Transverse colon (tissue), 4 donors: ENCODE measurements around the gene EGR1. TPM values are rescaled to one million over a fixed set of nuclear protein-coding genes. Genes with fewer than 3 reads are reported as not detected.
A peak's percentile ranks its signal among the peaks of the same experiment; 100 is the strongest.

ENCODE experiments used
- DNase-seq: peaks from one replicate; pipeline ENCODE4 v3.0.0-alpha.2; 2019
- H3K27ac ChIP-seq, 4 donors: fragments of 200-600 bp; sonication (generic); 2 replicates each; pipeline ENCODE4 v1.5.1; 2016 to 2018; ENCODE audit warnings: inconsistent platforms in 4 of 4
- H3K27me3 ChIP-seq: fragments of 200-600 bp; sonication (generic); 2 replicates; pipeline ENCODE4 v1.5.1; 2017; ENCODE audit warnings: inconsistent platforms
- H3K36me3 ChIP-seq, 4 donors: fragments of 200-600 bp; sonication (generic); 2 replicates each; pipeline ENCODE4 v1.5.1; 2017 to 2019; ENCODE audit warnings: inconsistent platforms in 4 of 4
- H3K4me1 ChIP-seq, 4 donors: fragments of 200-600 bp; sonication (generic); 2 replicates each; pipeline ENCODE4 v1.5.1; 2017 to 2020; ENCODE audit warnings: inconsistent platforms in 4 of 4
- H3K4me3 ChIP-seq, 4 donors: fragments of 200-600 bp; sonication (generic); 1 replicate in 1 of 4; 2 replicates in 3 of 4; pipeline versions ENCODE4 v1.5.1 to v1.6.1; 2017 to 2019; ENCODE audit warnings: inconsistent platforms in 4 of 4
- H3K9me3 ChIP-seq, 2 donors: fragments of 200-600 bp; sonication (generic); 2 replicates each; pipeline ENCODE4 v1.5.1; 2017 to 2019; ENCODE audit warnings: inconsistent platforms in 2 of 2
- EP300 ChIP-seq: sonication (generic); formaldehyde crosslinking; IDR thresholded peaks from one replicate; pipeline ENCODE4 v1.6.1; 2017; ENCODE audit warnings: antibody characterized with exemption, low read depth
- POLR2A ChIP-seq: fragments of 450-650 bp; IDR thresholded peaks from one replicate; pipeline ENCODE4 v1.6.1; 2016; ENCODE audit warnings: antibody characterized with exemption, mild to moderate bottlenecking, moderate library complexity
- POLR2AphosphoS5 ChIP-seq, 3 donors: sonication (generic); formaldehyde crosslinking; IDR thresholded peaks; one replicate each; pipeline ENCODE4 v1.6.1; 2016; ENCODE audit warnings: antibody characterized with exemption in 3 of 3
- WGBS, 2 donors: methylation state at CpG; one replicate each; pipeline ENCODE4 v1.1.5; 2018; ENCODE audit warnings: low coverage in 1 of 2; 5-methylcytosine and 5-hydroxymethylcytosine counted together
- in situ Hi-C, 4 donors: fragments of 200-750 bp; cut with MboI; loops; one replicate each; pipeline versions ENCODE4 v1.15.0 to v1.15.1; 2017; ENCODE audit warnings: low sequenced_read_pairs in 3 of 4, low pct_ligation_motif_present in 1 of 4, low pct_unique_long_range_greater_than_20kb in 1 of 4
- intact Hi-C: fragments of 100-400 bp; cut with DNase I; formaldehyde crosslinking; loops from one replicate; pipeline ENCODE4 v1.15.1; 2023; ENCODE audit warnings: low total_unique reads
- total RNA-seq, 4 donors: library from RNA; depleted of rRNA; stranded (reverse); fragments of >200 nt; gene quantifications; one replicate each; pipeline ENCODE4 v1.1.0, GENCODE V29; 2016
- TF ChIP-seq, protein P1 (sequence below), 5 experiments: fragments of 200-600 bp in 3 of 5; fragments of 450-650 bp in 2 of 5; sonication (generic) in 3 of 5; IDR thresholded peaks; 1 replicate in 2 of 5; 2 replicates in 3 of 5; pipeline ENCODE4 v1.5.1; 2016 to 2017; ENCODE audit warnings: antibody characterized with exemption in 5 of 5, inconsistent platforms in 3 of 5, mild to moderate bottlenecking in 2 of 5, moderate library complexity in 1 of 5

The EGR1 gene
- total RNA-seq, 4 donors from 2014 or later, result 56.0 to 69.9 (median 65.0) TPM

DNA sequence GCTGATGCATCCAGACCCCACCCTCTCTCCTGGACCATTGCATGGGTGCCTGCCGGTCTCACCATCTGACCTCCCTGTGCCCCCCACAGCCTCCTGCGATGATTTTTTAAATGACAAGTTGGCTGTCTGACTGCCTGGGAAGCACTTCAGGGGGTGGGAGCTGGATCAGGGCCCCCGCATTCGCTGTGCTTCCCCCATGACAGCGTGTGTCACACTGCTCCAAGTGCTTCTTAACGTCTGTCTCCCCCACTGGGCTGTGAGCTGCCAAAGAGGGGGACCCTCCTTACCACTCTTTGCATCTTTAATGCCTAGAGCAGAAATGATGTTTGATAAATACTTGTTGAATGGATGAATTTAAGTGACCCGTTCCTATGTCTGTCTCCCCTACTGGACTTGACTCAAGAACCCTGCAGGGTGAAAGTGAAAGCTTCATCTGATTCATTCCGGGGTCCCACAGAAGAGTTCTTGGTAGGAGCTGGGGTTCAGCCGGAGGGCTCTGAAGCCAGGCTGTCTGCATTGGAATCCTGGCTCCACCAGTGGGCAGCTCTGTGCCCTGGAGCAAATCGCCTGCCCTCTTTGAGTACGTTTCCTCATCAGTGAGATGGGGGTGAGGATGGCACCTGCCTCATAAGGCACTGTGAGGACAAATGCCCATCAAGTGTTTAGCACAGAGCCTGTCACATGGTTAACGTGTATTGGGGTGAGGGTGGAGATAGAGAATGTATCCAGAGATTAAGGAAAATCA lies 7.6 kb upstream of the EGR1 start:
- H3K4me3 ChIP-seq, result no peak overlapping the region
- peaks cover 0 to 18% (median 3%) of the 10 kb centered on the region in 4 donors for H3K4me1 ChIP-seq
- 72 to 92% methylated on average over 5 to 12 of the region's 12 CpGs for WGBS, 2 donors
- TF ChIP-seq POLR2AphosphoS5 (IDR thresholded peaks at IDR 0.05) (no peak), EP300 (no peak)
- no peak overlapping the region for H3K27ac ChIP-seq
- intact Hi-C loops (no loop called here), in situ Hi-C loops (loop anchor here in 1 of 4 donors (5.0 kb wide), 1 partner anchor 45 kb away; no protein-coding TSS in a partner anchor)
- H3K27me3 ChIP-seq, result no peaks in the 10 kb centered on the region
- no peaks in the 10 kb centered on the region for H3K9me3 ChIP-seq
- DNase-seq, result no peak
- no peaks in the 10 kb centered on the region for H3K36me3 ChIP-seq

DNA sequence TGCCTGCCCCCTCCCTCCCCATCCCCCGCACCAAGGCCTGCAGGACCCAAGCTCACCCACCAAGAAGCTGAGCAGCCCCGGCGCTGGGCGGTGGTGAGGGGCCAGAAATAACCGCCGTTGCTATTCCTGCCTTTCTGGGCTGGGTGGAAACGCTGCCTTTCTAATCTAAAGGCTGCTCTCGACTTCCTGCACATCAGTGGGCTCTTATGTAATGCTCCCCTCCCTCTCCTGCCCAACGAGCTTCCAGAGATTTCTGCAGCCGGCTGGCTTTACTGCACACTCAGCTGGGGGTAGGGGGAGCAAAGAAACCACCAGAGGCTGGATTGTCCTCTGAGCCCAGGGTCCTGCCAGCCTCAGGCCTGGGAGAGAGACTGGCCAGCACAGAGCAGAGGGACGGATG lies 6.9 kb upstream of the EGR1 start:
- TF ChIP-seq, protein P1, sequence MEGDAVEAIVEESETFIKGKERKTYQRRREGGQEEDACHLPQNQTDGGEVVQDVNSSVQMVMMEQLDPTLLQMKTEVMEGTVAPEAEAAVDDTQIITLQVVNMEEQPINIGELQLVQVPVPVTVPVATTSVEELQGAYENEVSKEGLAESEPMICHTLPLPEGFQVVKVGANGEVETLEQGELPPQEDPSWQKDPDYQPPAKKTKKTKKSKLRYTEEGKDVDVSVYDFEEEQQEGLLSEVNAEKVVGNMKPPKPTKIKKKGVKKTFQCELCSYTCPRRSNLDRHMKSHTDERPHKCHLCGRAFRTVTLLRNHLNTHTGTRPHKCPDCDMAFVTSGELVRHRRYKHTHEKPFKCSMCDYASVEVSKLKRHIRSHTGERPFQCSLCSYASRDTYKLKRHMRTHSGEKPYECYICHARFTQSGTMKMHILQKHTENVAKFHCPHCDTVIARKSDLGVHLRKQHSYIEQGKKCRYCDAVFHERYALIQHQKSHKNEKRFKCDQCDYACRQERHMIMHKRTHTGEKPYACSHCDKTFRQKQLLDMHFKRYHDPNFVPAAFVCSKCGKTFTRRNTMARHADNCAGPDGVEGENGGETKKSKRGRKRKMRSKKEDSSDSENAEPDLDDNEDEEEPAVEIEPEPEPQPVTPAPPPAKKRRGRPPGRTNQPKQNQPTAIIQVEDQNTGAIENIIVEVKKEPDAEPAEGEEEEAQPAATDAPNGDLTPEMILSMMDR (IDR thresholded peaks at IDR 0.05), result no peak
- TF ChIP-seq POLR2AphosphoS5 (IDR thresholded peaks at IDR 0.05) (no peak), POLR2A (no peak), EP300 (no peak)
- H3K4me1 ChIP-seq, result peaks cover 0 to 21% (median 5%) of the 10 kb centered on the region in 4 donors
- intact Hi-C loops, result no loop called here
- H3K27ac ChIP-seq, result no peak overlapping the region
- no peak overlapping the region for H3K4me3 ChIP-seq
- in situ Hi-C loops, result loop anchor here in 1 of 4 donors (5.0 kb wide), 1 partner anchor 44 kb away; no protein-coding TSS in a partner anchor
- no peaks in the 10 kb centered on the region for H3K27me3 ChIP-seq
- 82% methylated on average over 11 of the region's 11 CpGs; no CpG with 5 or more reads in 1 of the 2 donors for WGBS, 2 donors
- no peaks in the 10 kb centered on the region for H3K9me3 ChIP-seq
- H3K36me3 ChIP-seq, result no peaks in the 10 kb centered on the region
- no peak for DNase-seq

DNA sequence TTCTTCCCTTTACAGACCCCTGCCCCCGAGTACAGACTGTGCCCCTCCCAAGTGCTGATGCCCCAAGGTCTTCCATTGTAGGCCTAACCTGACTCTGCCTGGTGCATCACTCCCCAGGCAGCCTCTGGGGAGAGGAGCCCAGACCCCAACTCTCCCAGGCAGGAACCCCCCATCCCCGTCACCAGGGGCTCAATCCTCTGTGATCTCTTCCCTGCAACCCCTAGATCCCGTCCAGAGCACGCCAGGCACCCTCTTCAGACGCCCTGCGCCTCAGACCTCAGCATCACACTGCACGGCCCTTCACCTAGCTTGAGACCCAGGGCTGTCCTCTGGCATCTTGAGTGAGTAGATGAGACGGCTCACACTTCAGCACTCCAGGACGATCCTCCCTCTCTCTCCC lies 6.4 kb upstream of the EGR1 start:
- Histone ChIP-seq H3K9me3 (no peaks in the 10 kb centered on the region), H3K4me1 (peaks cover 0 to 24% (median 9%) of the 10 kb centered on the region in 4 donors), H3K27me3 (no peaks in the 10 kb centered on the region), H3K4me3 (no peak overlapping the region), H3K27ac (peak overlapping the region in 1 of 4 donors; percentile 16), H3K36me3 (no peaks in the 10 kb centered on the region)
- in situ Hi-C loops, result loop anchor here in 1 of 4 donors (5.0 kb wide), 1 partner anchor 43 kb away; no protein-coding TSS in a partner anchor
- WGBS, 2 donors, result 74% methylated on average over 9 of the region's 9 CpGs; no CpG with 5 or more reads in 1 of the 2 donors
- intact Hi-C loops, result no loop called here
- TF ChIP-seq, protein P1 (IDR thresholded peaks at IDR 0.05), result no peak
- TF ChIP-seq EP300, result no peak
- TF ChIP-seq POLR2A, result no peak
- TF ChIP-seq POLR2AphosphoS5 (IDR thresholded peaks at IDR 0.05), result no peak
- no peak for DNase-seq

- TF ChIP-seq, protein P1 (IDR thresholded peaks at IDR 0.05), result no peak
- no peak for TF ChIP-seq POLR2A
- no peak for TF ChIP-seq EP300
- no peak for TF ChIP-seq POLR2AphosphoS5 (IDR thresholded peaks at IDR 0.05)
- 70% methylated on average over 11 of the region's 11 CpGs; no CpG with 5 or more reads in 1 of the 2 donors for WGBS, 2 donors
- Histone ChIP-seq H3K4me1 (peaks cover 0 to 24% (median 9%) of the 10 kb centered on the region in 4 donors), H3K9me3 (no peaks in the 10 kb centered on the region), H3K27ac (peak overlapping the region in 2 of 4 donors; percentile 16 to 17), H3K4me3 (no peak overlapping the region), H3K36me3 (no peaks in the 10 kb centered on the region), H3K27me3 (no peaks in the 10 kb centered on the region)
- DNase-seq, result peak; percentile 69
- in situ Hi-C loops (loop anchor here in 1 of 4 donors (5.0 kb wide), 1 partner anchor 43 kb away; no protein-coding TSS in a partner anchor), intact Hi-C loops (no loop called here)
Measured at GRCh38 chr5:138459311-138459933, 5.9 kb upstream of the EGR1 start.
